GM21723 (cell line): ENCODE data around the gene SUGCT.

Source experiments
- ATAC-seq: cut with Tn5 transposase; IDR thresholded peaks from one replicate; pipeline ENCODE4 v1.9.1; 2021; ENCODE audit warnings: mild to moderate bottlenecking, moderate library complexity; ENCODE audit not compliant: unreplicated experiment

Gene SUGCT

GRCh38 chr7:40704172-40704571, 569.4 kb downstream of the SUGCT start:
- no peak for ATAC-seq

- ATAC-seq, result no peak
Observed at GRCh38 chr7:40706829-40707228, 572.0 kb downstream of the SUGCT start.

GRCh38 chr7:40709062-40709964, 574.5 kb downstream of the SUGCT start:
- peak; percentile 74 for ATAC-seq

DNA sequence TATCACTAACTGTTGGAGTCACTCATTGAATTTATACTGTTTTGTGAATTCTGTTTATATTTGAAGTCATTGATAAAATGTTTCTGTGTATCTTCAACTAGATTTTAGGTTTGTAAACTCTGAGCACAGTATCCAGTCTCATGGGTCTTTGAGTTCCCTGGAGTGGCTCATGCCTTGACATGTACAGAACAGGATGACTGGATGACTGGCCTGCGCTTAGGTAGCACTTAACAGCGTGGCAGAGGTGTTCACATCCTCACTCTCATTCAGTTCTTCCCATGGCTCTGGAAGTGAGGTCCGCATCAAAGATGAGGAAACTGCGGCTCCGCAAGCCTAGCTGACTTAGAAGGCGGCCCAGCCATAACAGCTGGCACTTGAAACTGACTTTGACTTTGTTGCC, 576.9 kb downstream of the SUGCT start:
- ATAC-seq, result no peak

DNA sequence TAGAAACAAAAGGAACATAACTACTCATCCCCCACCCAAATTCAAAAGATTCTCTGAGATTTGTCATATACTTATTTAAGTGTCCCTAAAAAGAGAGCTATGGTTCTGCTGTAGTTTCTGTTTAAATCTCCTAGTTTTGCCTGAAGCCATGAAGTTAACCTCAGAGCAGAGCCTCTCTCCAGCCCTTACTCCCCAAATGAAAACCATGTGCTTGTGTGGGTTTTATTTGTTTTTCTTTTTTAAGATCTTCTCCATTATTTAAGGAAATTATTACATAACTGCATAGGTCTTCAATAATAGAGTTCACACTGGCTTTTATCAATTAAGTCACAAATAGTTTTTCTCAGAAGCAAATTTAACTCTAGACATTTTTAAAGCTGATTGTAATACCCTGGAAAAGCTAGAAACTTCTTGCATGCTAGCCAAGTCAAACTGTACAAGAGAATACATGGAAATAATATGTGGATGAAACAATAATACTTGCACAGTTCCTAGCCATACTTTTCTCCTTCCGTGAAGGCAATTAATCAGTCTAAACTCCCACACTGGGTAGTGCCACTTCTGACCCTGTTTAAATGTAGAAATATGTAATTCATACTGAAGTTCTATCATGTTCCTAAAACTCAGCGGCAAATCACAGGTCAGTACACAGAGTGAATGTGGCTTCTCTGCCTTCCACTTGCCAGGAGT, 579.7 kb downstream of the SUGCT start:
- ATAC-seq, result no peak

- no peak for ATAC-seq
Observed at GRCh38 chr7:40715053-40715430, 580.2 kb downstream of the SUGCT start.

DNA sequence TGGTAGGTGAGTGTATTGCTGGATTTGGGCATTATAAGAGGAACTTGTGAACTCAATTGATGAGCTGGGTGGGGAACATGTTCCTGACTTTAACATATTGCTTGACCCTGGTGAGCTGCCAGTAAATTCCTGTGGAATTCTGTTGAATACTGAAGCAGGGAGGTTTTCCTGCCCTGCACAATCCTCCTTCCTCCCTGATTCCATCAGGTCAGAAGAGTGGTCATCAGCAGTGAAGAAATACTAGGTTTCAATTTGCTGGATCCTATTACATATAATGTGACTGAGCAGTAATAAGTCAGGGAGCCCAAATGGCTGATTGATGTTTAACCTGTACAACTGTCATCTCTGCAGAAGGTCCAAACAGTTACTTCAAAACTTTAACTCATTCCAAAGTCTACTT, 581.2 kb downstream of the SUGCT start:
- ATAC-seq, result no peak

- peak; percentile 82 for ATAC-seq
Observed at GRCh38 chr7:40717242-40717641, 582.4 kb downstream of the SUGCT start.

DNA sequence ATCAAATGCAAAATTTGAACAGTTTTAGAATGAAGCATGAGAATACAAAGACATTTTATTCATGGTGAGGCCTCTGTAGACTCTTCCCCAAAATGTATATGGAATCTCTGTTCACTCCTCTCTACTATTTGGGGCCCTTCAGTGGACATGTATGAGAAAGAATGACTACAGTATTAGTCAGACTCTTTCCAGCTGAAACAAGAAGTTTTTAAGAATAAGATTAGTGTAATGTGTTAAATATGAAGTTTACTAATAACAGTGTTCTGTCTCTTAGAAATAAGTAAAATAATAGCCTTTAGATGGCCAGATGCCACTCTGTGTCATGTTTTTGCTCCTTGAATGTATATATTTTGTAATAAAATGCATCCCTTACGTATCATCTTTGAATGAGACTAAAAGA, 585.6 kb downstream of the SUGCT start:
- ATAC-seq, result no peak

GRCh38 chr7:40721342-40721949, 586.6 kb downstream of the SUGCT start:
- no peak for ATAC-seq

- ATAC-seq, result no peak
Observed at GRCh38 chr7:40722242-40722641, 587.4 kb downstream of the SUGCT start.

DNA sequence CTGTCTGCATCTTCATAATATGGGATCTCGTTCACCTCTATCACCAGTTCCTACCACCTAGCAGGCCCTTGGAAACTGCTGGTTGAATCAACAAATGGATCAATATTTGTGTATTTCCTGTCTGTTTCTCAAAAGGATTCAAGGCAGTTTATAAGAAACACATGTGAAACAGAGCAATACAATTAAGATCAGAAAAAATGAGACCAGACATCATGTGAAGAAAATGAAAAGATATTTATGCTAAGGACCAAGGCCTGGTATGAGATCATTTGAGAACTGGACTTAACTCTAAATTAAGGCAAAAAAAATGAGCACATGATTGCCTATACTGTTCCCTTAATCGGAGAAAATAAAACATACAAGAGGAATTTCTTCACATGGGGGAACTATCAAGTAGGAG, 589.0 kb downstream of the SUGCT start:
- no peak for ATAC-seq

GRCh38 chr7:40726559-40726958, 591.8 kb downstream of the SUGCT start:
- no peak for ATAC-seq

- no peak for ATAC-seq
Observed at GRCh38 chr7:40733114-40733513, 598.3 kb downstream of the SUGCT start.

DNA sequence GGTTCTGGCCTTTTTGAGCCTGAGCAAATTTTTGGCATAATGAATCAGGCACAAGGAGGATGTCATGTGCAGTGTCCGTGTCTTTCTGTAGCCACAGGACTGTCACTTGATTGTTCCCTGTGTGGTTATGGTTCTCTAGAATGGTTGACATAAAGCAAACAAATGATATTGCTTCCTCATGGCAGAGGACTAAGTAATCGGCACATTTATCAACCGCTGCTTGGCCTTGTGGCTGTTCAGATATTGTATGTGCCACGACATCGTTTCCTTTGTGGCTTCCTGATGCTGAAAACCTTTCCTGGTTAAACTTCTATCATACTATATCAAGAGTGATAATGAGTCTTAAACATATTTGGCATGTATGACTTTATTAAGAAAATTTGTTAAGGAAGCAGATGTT, 598.8 kb downstream of the SUGCT start:
- ATAC-seq, result no peak

GRCh38 chr7:40739257-40739656, 604.5 kb downstream of the SUGCT start:
- ATAC-seq, result no peak

DNA sequence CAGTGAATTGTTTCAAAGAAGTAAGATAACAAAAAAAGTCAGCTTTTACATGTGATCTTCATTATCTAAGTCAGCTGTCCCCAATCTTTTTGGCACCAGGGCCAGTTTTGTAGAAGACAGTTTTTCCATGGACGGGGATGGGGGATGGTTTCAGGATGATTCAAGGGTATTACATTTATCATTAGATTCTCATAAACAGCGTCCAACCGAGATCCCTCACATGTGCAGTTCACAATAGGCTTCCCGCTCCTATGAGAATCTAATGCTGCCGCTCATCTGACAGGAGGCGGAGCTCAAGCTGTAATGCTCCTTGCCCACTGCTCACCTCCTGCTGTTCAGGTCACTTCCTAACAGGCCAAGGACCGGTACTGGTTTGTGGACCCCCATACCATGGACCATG, 607.5 kb downstream of the SUGCT start:
- no peak for ATAC-seq

GRCh38 chr7:40746841-40747556, 612.2 kb downstream of the SUGCT start:
- ATAC-seq, result no peak

GRCh38 chr7:40747856-40748255, 613.1 kb downstream of the SUGCT start:
- no peak for ATAC-seq

GRCh38 chr7:40749877-40750276, 615.1 kb downstream of the SUGCT start:
- ATAC-seq, result no peak

DNA sequence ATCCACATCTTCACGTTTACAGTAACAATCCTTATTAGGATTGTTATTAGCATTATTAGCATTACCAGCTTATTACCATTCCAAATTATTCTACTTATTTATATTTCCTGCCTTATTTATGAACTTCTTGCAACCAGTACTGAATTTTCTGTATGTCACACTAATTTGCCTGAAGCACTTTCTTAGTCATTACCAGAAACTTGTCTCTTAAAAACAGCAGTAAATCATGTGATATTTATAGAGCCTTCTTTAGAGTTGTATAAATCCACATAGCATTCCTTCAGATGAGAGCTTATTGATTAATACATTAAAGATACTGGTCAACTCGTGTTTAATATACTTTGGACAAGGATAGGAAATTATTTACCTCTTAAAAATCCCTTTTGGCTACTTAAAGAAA, 618.6 kb downstream of the SUGCT start:
- ATAC-seq, result no peak
